T-helper 2 cell treated with Interferon-gamma antibody and Interleukin-4, amounts not matched to agents 5 μg/mL and 100 μg/mL, for 36 hours (primary cell): Measurements from ENCODE around the gene SDCBP2.
"Not testable (repeated sequence)": the region's sequence is repeated elsewhere in the genome, so short reads cannot be mapped to it uniquely, and the experiment has no call there.

Source experiments
- DNase-seq: peaks from one replicate; pipeline ENCODE4 v3.0.0; 2021; ENCODE audit warnings: low spot score
- H3K27ac Mint-ChIP-seq: one replicate; pipeline ENCODE4 v1.8.0; 2021; ENCODE audit warnings: mild to moderate bottlenecking, mixed read lengths
- H3K27me3 Mint-ChIP-seq: one replicate; pipeline ENCODE4 v1.8.0; 2021; ENCODE audit warnings: low read depth, mixed read lengths
- H3K36me3 Mint-ChIP-seq: one replicate; pipeline ENCODE4 v1.8.0; 2021; ENCODE audit warnings: low read depth, mixed read lengths
- H3K4me1 Mint-ChIP-seq: one replicate; pipeline ENCODE4 v1.8.0; 2021; ENCODE audit warnings: low read depth, mixed read lengths
- H3K4me3 Mint-ChIP-seq: one replicate; pipeline ENCODE4 v1.8.0; 2022; ENCODE audit warnings: mild to moderate bottlenecking, moderate library complexity, mixed read lengths
- H3K9me3 Mint-ChIP-seq: one replicate; pipeline ENCODE4 v1.8.0; 2021; ENCODE audit warnings: mixed read lengths

Gene SDCBP2

DNA sequence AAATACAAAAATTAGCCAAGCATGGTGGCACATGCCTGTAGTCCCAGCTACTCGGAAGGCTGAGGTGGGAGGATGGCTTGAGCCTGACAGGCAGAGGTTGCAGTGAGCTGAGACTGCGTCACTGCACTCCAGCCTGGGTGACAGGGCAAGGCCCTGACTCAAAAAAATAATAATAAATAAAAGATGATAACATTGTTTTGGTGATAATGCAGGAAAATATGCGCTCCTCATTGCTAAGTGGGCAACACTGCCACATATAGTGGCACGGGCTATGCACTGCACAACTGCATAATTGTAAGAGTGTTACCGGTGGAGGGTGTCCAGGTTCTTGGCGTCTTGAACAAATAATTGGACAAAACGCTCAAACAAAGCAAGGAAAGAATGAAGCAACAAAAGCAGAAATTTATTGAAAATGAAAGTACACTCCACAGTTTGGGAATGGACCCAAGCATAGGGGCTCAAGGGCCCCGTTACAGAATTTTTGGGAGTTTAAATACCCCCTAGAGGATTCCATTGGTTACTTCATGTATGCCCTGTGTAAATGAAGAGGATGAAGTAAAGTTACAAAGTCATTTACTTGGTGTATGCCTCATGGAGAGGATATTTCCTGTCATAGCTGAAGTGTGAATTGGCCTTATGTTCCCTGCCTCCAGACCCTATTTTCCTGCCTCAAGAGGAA, 14.6 kb upstream of the SDCBP2 start:
- H3K27ac Mint-ChIP-seq, H3K27me3 Mint-ChIP-seq, H3K4me3 Mint-ChIP-seq: not testable (repeated sequence)
- Mint-ChIP-seq H3K9me3 (peaks cover 19% of the 10 kb centered on the region), H3K36me3 (peaks cover 27% of the 10 kb centered on the region), H3K4me1 (peaks cover 23% of the 10 kb centered on the region)
- DNase-seq = peak; percentile 2

DNA sequence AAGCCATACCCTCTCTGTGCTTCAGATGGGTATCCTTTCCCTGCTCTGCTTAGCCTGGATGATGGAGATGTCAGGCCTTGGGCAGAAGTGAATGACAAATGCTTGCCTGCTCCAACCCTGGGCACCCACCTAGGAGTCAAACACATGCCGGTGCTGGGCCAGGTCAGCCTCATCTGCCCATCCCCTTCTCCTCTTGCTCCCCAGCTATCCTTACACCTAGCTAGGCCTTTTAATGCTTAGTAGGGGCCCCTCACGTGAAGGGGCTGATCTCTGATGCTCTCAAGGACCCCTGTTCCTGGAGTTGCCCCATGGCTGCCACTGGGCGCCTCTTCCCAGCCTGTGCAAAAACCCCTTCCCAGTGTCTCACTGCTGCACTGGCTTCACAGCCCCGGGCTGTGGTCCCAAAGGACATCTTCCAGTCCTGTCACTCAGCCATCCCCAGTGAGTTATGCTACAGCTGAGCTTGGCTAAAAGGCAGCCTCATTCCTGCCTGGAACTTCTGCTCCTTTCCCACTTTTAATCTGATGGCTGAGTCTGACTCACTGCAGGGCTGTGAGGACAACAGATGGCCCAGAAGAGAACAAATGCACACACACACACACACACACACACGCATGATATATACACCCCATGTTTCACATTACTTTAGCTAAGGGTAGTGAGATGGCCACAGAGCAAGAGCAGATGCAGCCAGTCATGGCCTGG, 12.8 kb upstream of the SDCBP2 start:
- no peak overlapping the region for H3K27ac Mint-ChIP-seq
- peaks cover 4% of the 10 kb centered on the region for H3K9me3 Mint-ChIP-seq
- H3K4me3 Mint-ChIP-seq = no peak overlapping the region
- peak; percentile 3 for DNase-seq
- H3K36me3 Mint-ChIP-seq = peaks cover 13% of the 10 kb centered on the region
- no peaks in the 10 kb centered on the region for H3K27me3 Mint-ChIP-seq
- H3K4me1 Mint-ChIP-seq = peaks cover 25% of the 10 kb centered on the region

DNA sequence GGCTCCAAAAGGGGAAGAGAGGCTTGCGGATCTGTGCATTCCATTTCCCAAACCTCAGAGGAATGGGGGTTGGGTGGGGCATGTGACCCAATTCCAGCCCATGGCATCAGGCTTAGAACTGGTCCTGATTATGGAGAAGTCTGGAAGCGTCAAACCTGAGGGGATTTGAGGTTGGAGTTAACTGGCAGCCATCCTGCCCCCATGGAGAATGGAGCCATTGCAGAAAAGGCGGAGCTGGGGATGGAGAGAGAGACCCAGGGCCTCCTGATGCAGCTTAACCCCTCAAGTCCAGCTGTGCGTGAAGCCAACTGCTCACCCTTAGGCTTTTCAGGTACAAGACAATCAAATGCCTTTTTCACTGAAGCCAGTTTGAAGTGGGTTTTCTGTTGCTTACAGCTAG, 9.9 kb upstream of the SDCBP2 start:
- Mint-ChIP-seq H3K36me3 (peaks cover 6% of the 10 kb centered on the region), H3K4me3 (no peak overlapping the region), H3K27ac (no peak overlapping the region), H3K9me3 (no peaks in the 10 kb centered on the region), H3K4me1 (peaks cover 18% of the 10 kb centered on the region), H3K27me3 (no peaks in the 10 kb centered on the region)
- DNase-seq = peak; percentile 1

DNA sequence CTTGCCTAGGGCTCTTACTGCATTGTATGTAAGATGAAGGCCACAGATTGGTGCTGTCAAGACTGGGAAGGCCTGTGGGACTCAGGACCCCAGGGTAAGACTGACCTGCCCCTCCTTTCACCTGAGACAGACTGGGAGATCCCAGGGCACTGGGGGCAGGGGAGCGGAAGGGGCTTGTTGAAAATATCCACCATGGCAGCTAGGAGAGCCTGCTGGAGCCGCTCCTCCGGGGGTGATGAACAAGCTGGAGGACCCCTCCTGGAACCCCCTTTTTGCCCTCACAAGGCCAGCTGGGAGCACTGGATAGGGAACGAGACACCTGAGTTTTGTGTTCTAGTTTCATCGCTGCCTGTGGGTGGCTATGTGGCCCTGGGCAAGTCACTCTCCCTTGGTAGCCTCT, 9.2 kb upstream of the SDCBP2 start:
- no peak overlapping the region for H3K27ac Mint-ChIP-seq

DNA sequence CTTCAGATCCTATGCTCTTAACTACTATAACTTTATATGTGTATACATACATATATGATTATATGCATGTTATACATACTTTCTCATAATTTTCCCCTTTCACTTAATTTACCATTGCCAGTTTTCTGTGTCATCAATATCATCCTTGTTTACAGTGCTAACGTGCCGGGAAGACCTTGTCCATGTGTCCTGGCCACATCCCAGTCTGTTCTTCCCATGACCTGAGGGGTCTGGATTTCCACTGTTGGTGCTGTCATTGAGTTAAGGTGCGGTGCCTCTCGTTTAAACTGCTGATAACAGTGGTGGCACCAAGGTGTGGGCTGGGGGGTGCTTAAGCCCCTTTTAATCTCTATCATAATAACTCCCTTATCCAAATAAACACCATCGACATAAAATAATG, 8.5 kb upstream of the SDCBP2 start:
- Mint-ChIP-seq H3K4me3 (no peak overlapping the region), H3K27ac (no peak overlapping the region), H3K4me1 (peaks cover 23% of the 10 kb centered on the region), H3K27me3 (no peaks in the 10 kb centered on the region), H3K36me3 (peaks cover 15% of the 10 kb centered on the region), H3K9me3 (no peaks in the 10 kb centered on the region)
- peak; percentile 1 for DNase-seq

More for the DNA sequence above, 9.2 kb upstream of the SDCBP2 start:
- peak; percentile 1 for DNase-seq
- no peak overlapping the region for H3K4me3 Mint-ChIP-seq
- peaks cover 10% of the 10 kb centered on the region for H3K36me3 Mint-ChIP-seq
- H3K9me3 Mint-ChIP-seq = no peaks in the 10 kb centered on the region
- no peaks in the 10 kb centered on the region for H3K27me3 Mint-ChIP-seq
- H3K4me1 Mint-ChIP-seq = peaks cover 18% of the 10 kb centered on the region

DNA sequence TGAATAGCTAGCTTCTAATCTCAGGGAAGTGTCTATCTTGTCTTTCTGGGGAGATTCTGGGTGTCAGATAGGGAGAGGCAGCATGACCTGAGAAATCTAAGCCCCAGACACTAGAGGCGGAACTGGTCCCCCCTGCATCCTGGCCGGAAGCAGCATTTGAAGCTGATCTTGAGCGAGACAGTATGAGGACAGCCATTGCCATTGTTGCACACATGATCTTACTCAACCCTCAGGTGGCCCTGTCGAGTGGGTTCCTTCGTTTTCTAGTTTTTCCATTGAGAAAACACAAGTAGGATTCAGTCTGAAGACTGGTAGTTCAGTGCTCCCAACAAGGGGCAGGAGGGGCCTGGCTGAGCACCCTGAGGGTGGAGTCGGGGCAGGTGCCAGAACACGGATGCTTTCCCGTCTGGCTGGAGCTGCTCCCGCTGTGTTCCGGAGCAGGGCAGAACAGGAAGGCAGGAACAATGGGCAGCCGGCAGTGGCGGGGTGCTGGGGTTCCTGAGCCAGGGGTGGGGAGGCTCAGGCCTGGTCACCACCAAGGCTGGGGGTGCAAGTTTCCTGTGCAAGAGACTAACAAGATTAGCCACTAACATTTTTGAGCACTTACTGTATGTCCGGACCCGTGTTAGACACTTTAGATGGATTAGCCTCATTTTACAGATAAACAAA, 7.9 kb upstream of the SDCBP2 start:
- peak; percentile 2 for DNase-seq
- Mint-ChIP-seq H3K36me3 (peaks cover 18% of the 10 kb centered on the region), H3K27me3 (no peaks in the 10 kb centered on the region), H3K4me1 (peaks cover 26% of the 10 kb centered on the region), H3K27ac (peak overlapping the region; percentile 69), H3K9me3 (no peaks in the 10 kb centered on the region), H3K4me3 (peak overlapping the region; percentile 32)

DNA sequence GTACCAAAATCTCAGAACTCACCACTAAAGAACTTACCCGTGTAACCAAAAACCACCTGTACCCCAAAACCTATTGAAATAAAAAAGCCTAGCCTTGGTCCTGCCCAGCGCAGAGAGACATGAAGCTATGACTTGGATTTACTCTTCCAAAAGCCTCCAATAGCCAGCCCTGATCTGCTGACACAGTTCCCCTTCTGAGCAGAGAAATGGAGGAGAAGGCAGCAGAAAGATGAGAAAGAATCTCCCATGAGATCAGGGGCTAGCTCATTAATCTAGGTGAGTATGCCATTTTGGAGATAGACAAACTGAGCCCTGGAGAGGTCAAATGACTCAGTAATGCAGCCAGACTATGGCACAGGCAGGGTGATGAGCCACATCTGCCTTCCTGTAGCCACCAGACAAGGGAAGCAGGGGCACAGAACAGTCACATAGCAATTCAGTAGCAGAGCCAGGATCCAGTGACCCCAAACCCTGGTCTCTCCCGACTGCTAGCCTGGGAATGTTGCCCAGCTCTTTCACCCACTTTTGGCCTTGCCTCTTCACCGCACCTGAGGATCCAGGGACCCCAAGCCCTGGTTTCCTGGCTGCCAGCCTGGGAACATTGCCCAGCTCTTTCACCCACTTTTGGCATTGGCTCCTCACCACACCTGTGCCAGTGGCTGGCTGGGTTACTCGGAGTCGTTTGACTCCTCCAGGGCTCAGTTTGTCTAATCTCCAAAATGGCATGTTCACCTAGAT, 7.2 kb upstream of the SDCBP2 start:
- H3K36me3 Mint-ChIP-seq = peaks cover 21% of the 10 kb centered on the region
- H3K4me1 Mint-ChIP-seq = peaks cover 30% of the 10 kb centered on the region
- DNase-seq = peak; percentile 7
- no peaks in the 10 kb centered on the region for H3K9me3 Mint-ChIP-seq
- H3K4me3 Mint-ChIP-seq = no peak overlapping the region
- H3K27ac Mint-ChIP-seq = peak overlapping the region; percentile 69
- no peaks in the 10 kb centered on the region for H3K27me3 Mint-ChIP-seq

DNA sequence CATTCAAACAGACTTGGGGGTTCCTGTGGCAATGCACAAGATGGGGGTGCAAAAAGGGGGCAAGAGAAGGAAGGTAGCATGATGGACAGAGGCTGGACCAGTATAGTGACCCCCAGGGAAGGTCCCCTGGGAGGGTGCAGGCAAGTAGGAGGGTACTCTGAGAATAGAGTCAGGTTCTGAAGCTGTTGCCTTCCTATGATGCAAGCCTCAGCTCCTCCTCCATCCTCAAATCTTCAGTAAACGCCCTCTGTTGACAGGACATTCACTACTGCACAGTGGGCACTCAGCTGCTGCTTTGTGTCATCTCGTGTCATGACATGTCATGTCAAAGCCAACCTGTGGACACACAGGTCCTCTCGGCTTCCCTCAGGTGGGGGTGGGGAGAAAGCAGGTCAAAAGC, 5.8 kb upstream of the SDCBP2 start:
- Mint-ChIP-seq H3K4me3 (no peak overlapping the region), H3K27me3 (no peaks in the 10 kb centered on the region), H3K36me3 (peaks cover 24% of the 10 kb centered on the region), H3K4me1 (peaks cover 42% of the 10 kb centered on the region), H3K9me3 (no peaks in the 10 kb centered on the region), H3K27ac (no peak overlapping the region)
- peak; percentile 2 for DNase-seq

DNA sequence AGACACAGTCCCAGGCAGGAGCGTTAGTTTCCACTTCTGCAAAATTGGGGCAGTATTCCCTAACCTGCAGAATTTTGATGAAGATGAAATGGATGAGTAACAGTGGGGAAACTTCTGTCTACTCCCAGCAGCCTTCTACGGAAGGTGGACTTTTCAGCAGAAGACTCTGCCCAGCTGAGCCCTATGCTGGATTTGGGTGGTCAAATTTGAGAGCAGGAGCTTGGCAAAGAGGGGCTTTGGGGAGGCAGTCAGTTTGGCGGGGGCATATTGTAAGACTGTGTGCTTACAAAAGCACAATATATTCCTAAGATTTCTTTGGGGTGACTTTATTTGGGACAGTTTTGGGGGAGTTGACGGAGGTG, 5.4 kb upstream of the SDCBP2 start:
- peaks cover 26% of the 10 kb centered on the region for H3K36me3 Mint-ChIP-seq
- H3K4me1 Mint-ChIP-seq = peaks cover 46% of the 10 kb centered on the region
- DNase-seq = no peak
- no peaks in the 10 kb centered on the region for H3K9me3 Mint-ChIP-seq
- no peak overlapping the region for H3K27ac Mint-ChIP-seq
- no peak overlapping the region for H3K4me3 Mint-ChIP-seq
- H3K27me3 Mint-ChIP-seq = no peaks in the 10 kb centered on the region

DNA sequence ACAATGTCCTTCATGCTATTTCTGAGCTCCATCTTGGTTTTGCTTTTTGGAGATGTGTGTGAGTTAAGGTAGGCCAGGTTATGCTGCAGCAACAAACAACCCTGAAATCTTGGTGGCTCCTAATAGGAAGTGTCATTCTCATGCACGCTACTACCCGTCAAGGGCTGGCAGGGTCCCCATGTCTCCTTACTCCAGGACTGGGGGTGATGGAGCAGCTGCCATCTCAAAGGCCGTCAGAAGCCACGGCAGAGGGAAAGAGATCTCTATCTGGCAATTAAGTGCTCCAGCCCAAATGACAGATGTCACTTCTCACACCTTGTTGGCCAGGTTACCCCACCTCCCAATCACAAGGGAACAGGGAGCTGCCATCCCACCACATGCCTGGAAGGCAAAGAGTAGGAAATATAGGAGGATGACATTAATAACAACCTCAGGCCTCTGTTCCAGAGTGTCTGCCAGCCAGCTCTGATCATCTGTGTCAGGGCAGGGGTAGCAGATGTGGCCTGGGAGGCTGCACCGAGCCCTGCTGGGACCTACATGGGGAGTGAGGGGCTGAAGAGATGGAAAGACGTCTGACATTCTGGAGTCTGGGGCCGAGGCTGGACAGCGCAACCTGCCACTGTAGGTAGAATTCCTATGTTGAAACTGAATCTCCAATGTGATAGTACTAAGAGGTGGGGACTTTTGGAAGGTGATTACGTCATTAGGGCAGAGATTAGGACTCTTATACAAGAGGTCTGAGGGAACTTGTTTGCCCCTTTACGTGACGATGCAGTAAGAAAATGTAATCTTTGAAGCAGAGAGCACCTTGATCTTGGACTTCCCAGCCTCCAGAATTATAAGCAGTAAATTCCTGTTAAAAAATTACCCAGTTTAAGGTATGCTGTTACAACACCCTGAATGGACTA, 4.8 kb upstream of the SDCBP2 start:
- Mint-ChIP-seq H3K4me3 (no peak overlapping the region), H3K9me3 (no peaks in the 10 kb centered on the region), H3K4me1 (peaks cover 49% of the 10 kb centered on the region), H3K27ac (no peak overlapping the region), H3K36me3 (peaks cover 26% of the 10 kb centered on the region), H3K27me3 (no peaks in the 10 kb centered on the region)
- peak; percentile 2 for DNase-seq

DNA sequence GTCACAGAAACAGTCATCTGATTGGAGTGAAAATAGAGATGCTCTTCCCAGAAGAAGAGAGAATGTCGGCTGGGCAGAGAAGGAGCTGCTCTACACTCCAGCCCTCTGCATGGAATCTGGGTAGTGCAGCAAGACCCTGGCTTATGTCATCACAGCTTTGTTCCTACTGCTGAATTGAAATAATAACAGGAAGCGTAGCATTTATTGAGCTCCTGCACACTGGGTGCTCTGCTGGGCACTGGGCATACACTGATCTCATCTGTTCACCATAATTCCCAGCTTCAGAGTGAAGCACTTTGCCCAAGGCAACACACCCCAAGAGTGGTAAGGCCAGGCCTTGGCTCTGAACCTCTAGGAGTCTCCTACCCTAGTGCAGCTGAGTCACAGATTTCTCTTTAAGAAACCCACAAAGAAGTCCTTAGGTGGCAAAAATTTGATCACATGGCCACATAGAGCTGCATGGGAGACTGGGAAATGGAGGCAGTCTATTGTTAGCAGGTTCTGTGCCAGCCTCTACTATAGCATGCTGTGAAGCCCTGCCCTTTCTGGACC, 3.9 kb upstream of the SDCBP2 start:
- Mint-ChIP-seq H3K27me3 (no peaks in the 10 kb centered on the region), H3K27ac (peak overlapping the region; percentile 49), H3K4me3 (no peak overlapping the region), H3K36me3 (peaks cover 26% of the 10 kb centered on the region), H3K4me1 (peaks cover 56% of the 10 kb centered on the region), H3K9me3 (no peaks in the 10 kb centered on the region)
- peak; percentile 3 for DNase-seq

DNA sequence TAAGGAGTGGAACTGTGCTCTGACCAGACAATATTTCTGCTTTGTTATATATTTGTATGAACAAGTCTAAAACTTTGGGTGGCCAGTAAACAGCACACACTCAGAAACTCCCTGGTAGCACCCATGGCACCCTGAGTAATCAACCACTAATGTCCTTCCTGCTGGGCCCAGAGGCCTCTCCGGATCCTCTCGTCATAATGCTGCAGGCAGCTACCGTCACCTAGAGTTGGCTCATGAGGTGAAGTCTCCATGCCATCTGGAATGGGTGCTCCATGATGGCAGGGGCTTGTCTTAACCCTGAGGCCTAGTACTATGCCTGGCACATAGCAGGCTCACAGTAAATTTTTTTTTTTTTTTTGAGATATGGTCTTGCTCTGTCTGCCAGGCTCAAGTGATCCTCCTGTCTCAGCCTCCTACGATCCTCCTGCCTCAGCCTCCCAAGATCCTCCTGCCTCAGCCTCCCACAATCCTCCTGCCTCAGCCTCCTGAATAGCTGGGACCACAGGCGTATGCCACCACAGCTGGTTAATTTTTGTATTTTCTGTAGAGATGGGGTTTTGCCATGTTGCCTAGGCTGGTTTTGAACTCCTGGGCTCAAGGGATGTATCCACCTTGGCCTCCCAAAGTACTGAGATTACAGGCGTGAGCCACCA, 3.0 kb upstream of the SDCBP2 start:
- H3K4me3 Mint-ChIP-seq = no peak overlapping the region
- peaks cover 26% of the 10 kb centered on the region for H3K36me3 Mint-ChIP-seq
- no peak overlapping the region for H3K27ac Mint-ChIP-seq
- no peaks in the 10 kb centered on the region for H3K27me3 Mint-ChIP-seq
- H3K4me1 Mint-ChIP-seq = peaks cover 64% of the 10 kb centered on the region
- peak; percentile 1 for DNase-seq
- H3K9me3 Mint-ChIP-seq = no peaks in the 10 kb centered on the region
